ENCODE measurements around the gene LY6G5B. TPM values are rescaled to one million over a fixed set of nuclear protein-coding genes. Genes with fewer than 3 reads are reported as not detected.

LY6G5B gene
- total and polyA plus RNA-seq, 2 experiments from 2014 or later = 5.9 to 7.5 TPM

DNA sequence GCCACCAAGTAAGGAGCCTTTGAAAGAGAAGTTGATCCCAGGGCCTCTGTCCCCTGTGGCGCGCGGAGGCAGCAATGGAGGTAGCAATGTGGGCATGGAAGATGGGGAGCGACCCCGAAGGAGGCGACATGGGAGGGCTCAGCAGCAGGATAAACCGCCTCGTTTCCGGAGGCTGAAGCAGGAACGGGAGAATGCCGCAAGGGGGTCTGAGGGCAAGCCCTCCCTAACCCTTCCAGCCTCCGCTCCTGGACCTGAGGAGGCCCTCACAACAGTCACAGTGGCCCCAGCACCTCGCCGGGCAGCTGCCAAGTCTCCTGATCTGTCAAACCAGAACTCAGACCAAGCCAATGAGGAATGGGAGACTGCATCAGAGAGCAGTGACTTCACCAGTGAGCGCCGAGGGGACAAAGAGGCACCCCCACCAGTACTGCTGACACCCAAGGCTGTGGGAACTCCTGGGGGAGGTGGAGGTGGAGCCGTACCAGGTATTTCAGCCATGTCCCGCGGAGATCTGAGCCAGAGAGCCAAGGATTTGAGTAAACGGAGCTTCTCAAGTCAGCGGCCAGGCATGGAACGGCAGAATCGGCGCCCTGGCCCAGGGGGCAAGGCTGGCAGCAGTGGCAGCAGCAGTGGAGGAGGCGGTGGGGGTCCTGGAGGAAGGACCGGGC lies 37.4 kb upstream of the LY6G5B start:
- H3K27me3 ChIP-seq (replicated peaks; ENCODE audit: insufficient read depth) = no peaks in the 10 kb centered on the region
- H3K79me2 ChIP-seq (ENCODE audit: insufficient read depth) = peaks cover 59% of the 10 kb centered on the region
- no peaks in the 10 kb centered on the region for H3K4me1 ChIP-seq (ENCODE audit: insufficient read depth)
- H2AFZ ChIP-seq = no peak overlapping the region
- H3K9ac ChIP-seq = peak overlapping the region; percentile 9; the same call in 1 of the 2 replicates
- H3F3A ChIP-seq (ENCODE audit: insufficient read depth) = peaks cover 73% of the 10 kb centered on the region
- H3K9me2 ChIP-seq (ENCODE audit: insufficient read depth) = no peaks in the 10 kb centered on the region
- H3K4me2 ChIP-seq (ENCODE audit: unreplicated experiment) = no peak overlapping the region
- in situ Hi-C loops (cut with MboI) = no loop called here
- WGBS, 2 experiments (ENCODE audit: low coverage in 1 of 2, low lambda C conversion rate in 2 of 2, missing lambda C conversion rate in 2 of 2) = 93 to 94% methylated on average over 26 of the region's 26 CpGs
- H3K27ac ChIP-seq = 0 out of 2 replicates have a peak overlapping the region, but pooled peaks have one; percentile 8
- H4K20me1 ChIP-seq (ENCODE audit: insufficient read depth) = no peaks in the 10 kb centered on the region
- peaks cover 88% of the 10 kb centered on the region for H3K36me3 ChIP-seq (ENCODE audit: low read depth)
- H3K9me3 ChIP-seq (ENCODE audit: low read depth) = no peaks in the 10 kb centered on the region
- DNase-seq = no peak
- no peak overlapping the region for H3K4me3 ChIP-seq
- TF ChIP-seq EZH2phosphoT487 (IDR thresholded peaks at IDR 0.05; ENCODE audit: insufficient read depth, low read depth) (no peak), EZH2 (IDR thresholded peaks at IDR 0.05; ENCODE audit: insufficient read depth, poor library complexity, severe bottlenecking) (no peak)

GRCh38 chr6:31633447-31633846 lies 36.3 kb upstream of the LY6G5B start:
- H3K9me3 ChIP-seq (ENCODE audit: low read depth) = no peaks in the 10 kb centered on the region
- no peak overlapping the region for H3K4me3 ChIP-seq
- no peaks in the 10 kb centered on the region for H4K20me1 ChIP-seq (ENCODE audit: insufficient read depth)
- H3K9me2 ChIP-seq (ENCODE audit: insufficient read depth) = no peaks in the 10 kb centered on the region
- H3K9ac ChIP-seq = peak overlapping the region; percentile 42; the same call in 1 of the 2 replicates
- H3K4me1 ChIP-seq (ENCODE audit: insufficient read depth) = no peaks in the 10 kb centered on the region
- H3K36me3 ChIP-seq (ENCODE audit: low read depth) = peaks cover 85% of the 10 kb centered on the region
- H3K79me2 ChIP-seq (ENCODE audit: insufficient read depth) = peaks cover 49% of the 10 kb centered on the region
- H3K27me3 ChIP-seq (replicated peaks; ENCODE audit: insufficient read depth) = no peaks in the 10 kb centered on the region
- DNase-seq = no peak
- 85 to 93% methylated on average over 7 of the region's 7 CpGs for WGBS, 2 experiments (ENCODE audit: low coverage in 1 of 2, low lambda C conversion rate in 2 of 2, missing lambda C conversion rate in 2 of 2)
- no peak overlapping the region for H2AFZ ChIP-seq
- no peak for TF ChIP-seq EZH2phosphoT487 (IDR thresholded peaks at IDR 0.05; ENCODE audit: insufficient read depth, low read depth)
- in situ Hi-C loops (cut with MboI) = no loop called here
- H3K4me2 ChIP-seq (ENCODE audit: unreplicated experiment) = no peak overlapping the region
- H3K27ac ChIP-seq = peak overlapping the region; percentile 18; the same call in 1 of the 2 replicates
- peaks cover 76% of the 10 kb centered on the region for H3F3A ChIP-seq (ENCODE audit: insufficient read depth)

GRCh38 chr6:31634131-31634530 lies 35.6 kb upstream of the LY6G5B start:
- TF ChIP-seq EZH2 (IDR thresholded peaks at IDR 0.05; ENCODE audit: insufficient read depth, poor library complexity, severe bottlenecking) (no peak), EZH2phosphoT487 (IDR thresholded peaks at IDR 0.05; ENCODE audit: insufficient read depth, low read depth) (no peak)
- Histone ChIP-seq H3K27ac (peak overlapping the region; percentile 18; the same call in 1 of the 2 replicates), H3K27me3 (replicated peaks; ENCODE audit: insufficient read depth) (no peaks in the 10 kb centered on the region), H3K4me2 (ENCODE audit: unreplicated experiment) (no peak overlapping the region), H3K9me3 (ENCODE audit: low read depth) (no peaks in the 10 kb centered on the region), H3K9ac (peak overlapping the region; percentile 42), H3K36me3 (ENCODE audit: low read depth) (peaks cover 78% of the 10 kb centered on the region), H3K9me2 (ENCODE audit: insufficient read depth) (no peaks in the 10 kb centered on the region), H2AFZ (no peak overlapping the region), H4K20me1 (ENCODE audit: insufficient read depth) (no peaks in the 10 kb centered on the region), H3K4me1 (ENCODE audit: insufficient read depth) (0 out of 2 replicates have a peak, but pooled peaks cover 3% of the 10 kb centered on the region), H3K79me2 (ENCODE audit: insufficient read depth) (peaks cover 42% of the 10 kb centered on the region), H3F3A (ENCODE audit: insufficient read depth) (peaks cover 77% of the 10 kb centered on the region), H3K4me3 (no peak overlapping the region)
- in situ Hi-C loops (cut with MboI) = no loop called here
- 80 to 89% methylated on average over 3 of the region's 3 CpGs for WGBS, 2 experiments (ENCODE audit: low coverage in 1 of 2, low lambda C conversion rate in 2 of 2, missing lambda C conversion rate in 2 of 2)
- DNase-seq = peak; percentile 37

- no peak overlapping the region for H3K27ac ChIP-seq
- no peak for TF ChIP-seq EZH2phosphoT487 (IDR thresholded peaks at IDR 0.05; ENCODE audit: insufficient read depth, low read depth)
- TF ChIP-seq EZH2 (IDR thresholded peaks at IDR 0.05; ENCODE audit: insufficient read depth, poor library complexity, severe bottlenecking) = no peak
- no peaks in the 10 kb centered on the region for H3K27me3 ChIP-seq (replicated peaks; ENCODE audit: insufficient read depth)
- H3K9me3 ChIP-seq (ENCODE audit: low read depth) = no peaks in the 10 kb centered on the region
- H3F3A ChIP-seq (ENCODE audit: insufficient read depth) = peaks cover 85% of the 10 kb centered on the region
- WGBS, 2 experiments (ENCODE audit: low coverage in 1 of 2, low lambda C conversion rate in 2 of 2, missing lambda C conversion rate in 2 of 2) = 81 to 83% methylated on average over 11 of the region's 11 CpGs
- in situ Hi-C loops (cut with MboI) = no loop called here
- no peak overlapping the region for H2AFZ ChIP-seq
- H3K4me2 ChIP-seq (ENCODE audit: unreplicated experiment) = no peak overlapping the region
- no peak overlapping the region for H3K4me3 ChIP-seq
- no peaks in the 10 kb centered on the region for H4K20me1 ChIP-seq (ENCODE audit: insufficient read depth)
- DNase-seq = no peak
- H3K36me3 ChIP-seq (ENCODE audit: low read depth) = peaks cover 72% of the 10 kb centered on the region
- no peak overlapping the region for H3K9ac ChIP-seq
- peaks cover 10% of the 10 kb centered on the region for H3K4me1 ChIP-seq (ENCODE audit: insufficient read depth)
- peaks cover 32% of the 10 kb centered on the region for H3K79me2 ChIP-seq (ENCODE audit: insufficient read depth)
- no peaks in the 10 kb centered on the region for H3K9me2 ChIP-seq (ENCODE audit: insufficient read depth)
Observed at GRCh38 chr6:31634969-31635575, 34.7 kb upstream of the LY6G5B start.
